Activated naive CD8-positive, alpha-beta T cell treated with anti-CD3 and anti-CD28 coated beads, Interleukin-2, amount 10 ng/mL, durations not matched to agents 7 days and 5 days (primary cell): ENCODE results near the gene EHD4. TPM values are rescaled to one million over a fixed set of nuclear protein-coding genes. Genes with fewer than 3 reads are reported as not detected.
A peak's percentile ranks its signal among the peaks of the same experiment; 100 is the strongest.

ENCODE experiments used
- ATAC-seq: fragments of 150-1000 bp; cut with Tn5 transposase; one replicate; pipeline ENCODE4 v1.10.0; 2021; ENCODE audit warnings: low read depth, moderate library complexity
- POLR2A ChIA-PET: fragments of 350-600 bp; sonication (Branson Sonifier 250); formaldehyde crosslinking; loops from one replicate; lab custom pipeline; 2021; ENCODE audit warnings: antibody characterized with exemption; lab: Charles Lee
- DNase-seq: peaks from one replicate; pipeline ENCODE4 v3.0.0; 2021
- H3K27ac Mint-ChIP-seq: one replicate; pipeline ENCODE4 v1.8.0; 2022; ENCODE audit warnings: mild to moderate bottlenecking, mixed read lengths
- H3K27me3 Mint-ChIP-seq: one replicate; pipeline ENCODE4 v1.8.0; 2022; ENCODE audit warnings: mild to moderate bottlenecking, moderate library complexity, mixed read lengths
- H3K36me3 Mint-ChIP-seq: one replicate; pipeline ENCODE4 v1.8.0; 2021; ENCODE audit warnings: mild to moderate bottlenecking, mixed read lengths
- H3K4me1 Mint-ChIP-seq: one replicate; pipeline ENCODE4 v1.8.0; 2021; ENCODE audit warnings: mixed read lengths
- H3K4me3 Mint-ChIP-seq: one replicate; pipeline ENCODE4 v1.8.0; 2022; ENCODE audit warnings: mild to moderate bottlenecking, moderate library complexity, mixed read lengths
- H3K9me3 Mint-ChIP-seq: one replicate; pipeline ENCODE4 v1.8.0; 2021; ENCODE audit warnings: mixed read lengths
- total RNA-seq, 2 experiments: library from RNA; stranded (reverse); gene quantifications; one replicate each; pipeline ENCODE4 v1.2.3, GENCODE V29; 2021

EHD4 gene
- total RNA-seq, 2 experiments from 2014 or later, result 8.4 to 9.5 TPM

GRCh38 chr15:41873711-41874110, 98.6 kb downstream of the EHD4 start:
- ATAC-seq (no peak), DNase-seq (no peak)
- no peaks in the 10 kb centered on the region for H3K9me3 Mint-ChIP-seq
- H3K27me3 Mint-ChIP-seq, result no peaks in the 10 kb centered on the region
- peaks cover 7% of the 10 kb centered on the region for H3K4me1 Mint-ChIP-seq
- H3K27ac Mint-ChIP-seq, result no peak overlapping the region
- POLR2A ChIA-PET, result no interaction called here
- H3K4me3 Mint-ChIP-seq, result no peak overlapping the region
- no peaks in the 10 kb centered on the region for H3K36me3 Mint-ChIP-seq

GRCh38 chr15:41872166-41872747, 100.1 kb downstream of the EHD4 start:
- peaks cover 7% of the 10 kb centered on the region for H3K4me1 Mint-ChIP-seq
- no peak overlapping the region for H3K27ac Mint-ChIP-seq
- no peaks in the 10 kb centered on the region for H3K36me3 Mint-ChIP-seq
- no peak overlapping the region for H3K4me3 Mint-ChIP-seq
- ATAC-seq (no peak), DNase-seq (no peak)
- POLR2A ChIA-PET, result no interaction called here
- H3K9me3 Mint-ChIP-seq, result no peaks in the 10 kb centered on the region
- no peaks in the 10 kb centered on the region for H3K27me3 Mint-ChIP-seq

GRCh38 chr15:41871175-41871905, 101.0 kb downstream of the EHD4 start:
- Mint-ChIP-seq H3K27me3 (no peaks in the 10 kb centered on the region), H3K36me3 (no peaks in the 10 kb centered on the region), H3K27ac (peak overlapping the region; percentile 89), H3K4me1 (peaks cover 7% of the 10 kb centered on the region), H3K4me3 (no peak overlapping the region), H3K9me3 (no peaks in the 10 kb centered on the region)
- no peak for DNase-seq
- POLR2A ChIA-PET, result interaction anchor here (0.8 to 2.7 kb wide), 7 partner anchors 10 to 97 kb away, joined by 3 to 11 read pairs (median 5); partner anchors contain the start of genes JMJD7 and MAPKBP1
- ATAC-seq, result no peak

- DNase-seq (peak; percentile 50), ATAC-seq (peak; percentile 97)
- Mint-ChIP-seq H3K36me3 (no peaks in the 10 kb centered on the region), H3K4me1 (peaks cover 7% of the 10 kb centered on the region), H3K9me3 (no peaks in the 10 kb centered on the region), H3K4me3 (peak overlapping the region; percentile 29), H3K27me3 (no peaks in the 10 kb centered on the region), H3K27ac (peak overlapping the region; percentile 89)
- POLR2A ChIA-PET, result interaction anchor here (0.8 to 2.7 kb wide), 9 partner anchors 10 to 96 kb away, joined by 3 to 11 read pairs (median 4); partner anchors contain the start of genes JMJD7 and MAPKBP1
Observed at GRCh38 chr15:41870689-41871081, 101.7 kb downstream of the EHD4 start.

GRCh38 chr15:41869770-41870688, 102.3 kb downstream of the EHD4 start:
- Mint-ChIP-seq H3K9me3 (no peaks in the 10 kb centered on the region), H3K36me3 (no peaks in the 10 kb centered on the region), H3K27me3 (no peaks in the 10 kb centered on the region), H3K4me1 (peaks cover 7% of the 10 kb centered on the region), H3K27ac (peak overlapping the region; percentile 89), H3K4me3 (no peak overlapping the region)
- DNase-seq, result no peak
- ATAC-seq, result no peak
- POLR2A ChIA-PET, result interaction anchor here (0.8 to 2.7 kb wide), 9 partner anchors 9 to 96 kb away, joined by 3 to 11 read pairs (median 4); partner anchors contain the start of genes JMJD7 and MAPKBP1

GRCh38 chr15:41868321-41868720, 104.0 kb downstream of the EHD4 start:
- POLR2A ChIA-PET, result no interaction called here
- DNase-seq (no peak), ATAC-seq (no peak)
- H3K4me1 Mint-ChIP-seq, result peaks cover 7% of the 10 kb centered on the region
- no peak overlapping the region for H3K27ac Mint-ChIP-seq
- peaks cover 1% of the 10 kb centered on the region for H3K27me3 Mint-ChIP-seq
- H3K4me3 Mint-ChIP-seq, result no peak overlapping the region
- no peaks in the 10 kb centered on the region for H3K36me3 Mint-ChIP-seq
- no peaks in the 10 kb centered on the region for H3K9me3 Mint-ChIP-seq

- Mint-ChIP-seq H3K27me3 (peaks cover 1% of the 10 kb centered on the region), H3K9me3 (no peaks in the 10 kb centered on the region), H3K36me3 (no peaks in the 10 kb centered on the region), H3K4me1 (peaks cover 7% of the 10 kb centered on the region), H3K27ac (no peak overlapping the region), H3K4me3 (no peak overlapping the region)
- POLR2A ChIA-PET, result no interaction called here
- ATAC-seq, result no peak
- DNase-seq, result no peak
Observed at GRCh38 chr15:41866872-41867579, 105.3 kb downstream of the EHD4 start.

GRCh38 chr15:41866263-41866703, 106.1 kb downstream of the EHD4 start:
- Mint-ChIP-seq H3K9me3 (no peaks in the 10 kb centered on the region), H3K27ac (no peak overlapping the region), H3K27me3 (peaks cover 1% of the 10 kb centered on the region), H3K4me1 (peaks cover 7% of the 10 kb centered on the region), H3K4me3 (no peak overlapping the region), H3K36me3 (no peaks in the 10 kb centered on the region)
- DNase-seq (no peak), ATAC-seq (no peak)
- POLR2A ChIA-PET, result no interaction called here

GRCh38 chr15:41865490-41866055, 106.8 kb downstream of the EHD4 start:
- H3K4me1 Mint-ChIP-seq, result peaks cover 2% of the 10 kb centered on the region
- DNase-seq, result no peak
- H3K27ac Mint-ChIP-seq, result no peak overlapping the region
- H3K36me3 Mint-ChIP-seq, result no peaks in the 10 kb centered on the region
- ATAC-seq, result no peak
- H3K4me3 Mint-ChIP-seq, result no peak overlapping the region
- peaks cover 1% of the 10 kb centered on the region for H3K27me3 Mint-ChIP-seq
- no peaks in the 10 kb centered on the region for H3K9me3 Mint-ChIP-seq
- POLR2A ChIA-PET, result interaction anchor here (0.6 kb wide), 1 partner anchor 246 kb away, joined by 3 read pairs; no protein-coding TSS in a partner anchor

- Mint-ChIP-seq H3K9me3 (no peaks in the 10 kb centered on the region), H3K4me1 (peaks cover 7% of the 10 kb centered on the region), H3K4me3 (no peak overlapping the region), H3K27me3 (peaks cover 1% of the 10 kb centered on the region), H3K36me3 (no peaks in the 10 kb centered on the region), H3K27ac (no peak overlapping the region)
- ATAC-seq, result no peak
- DNase-seq, result no peak
- POLR2A ChIA-PET, result no interaction called here
Observed at GRCh38 chr15:41862515-41863116, 109.7 kb downstream of the EHD4 start.

GRCh38 chr15:41861736-41862356, 110.5 kb downstream of the EHD4 start:
- POLR2A ChIA-PET, result no interaction called here
- Mint-ChIP-seq H3K4me3 (no peak overlapping the region), H3K9me3 (no peaks in the 10 kb centered on the region), H3K27me3 (peaks cover 1% of the 10 kb centered on the region), H3K4me1 (peaks cover 7% of the 10 kb centered on the region), H3K36me3 (no peaks in the 10 kb centered on the region), H3K27ac (no peak overlapping the region)
- ATAC-seq (no peak), DNase-seq (no peak)
